H9 (cell line): Measurements from ENCODE around the gene DCPS. TPM values are rescaled to one million over a fixed set of nuclear protein-coding genes. Genes with fewer than 3 reads are reported as not detected.

Experiments used
- DNase-seq: peaks from one replicate; pipeline ENCODE4 v3.0.0-alpha.2; 2017
- H2AFZ ChIP-seq: one replicate; pipeline ENCODE4 v1.6.1; 2013; ENCODE audit warnings: mild to moderate bottlenecking, low read length, control low read depth, moderate library complexity
- H2AK5ac ChIP-seq: 2 replicates; pipeline ENCODE4 v1.6.1; 2013; ENCODE audit warnings: low read length, control low read depth, mixed read lengths; ENCODE audit not compliant: insufficient read length
- H2BK120ac ChIP-seq: one replicate; pipeline ENCODE4 v1.6.1; 2013; ENCODE audit warnings: low read depth, mild to moderate bottlenecking, low read length, control low read depth, inconsistent platforms; ENCODE audit not compliant: poor library complexity, severe bottlenecking
- H2BK12ac ChIP-seq: 2 replicates; pipeline ENCODE4 v1.6.1; 2013; ENCODE audit warnings: low read length, control low read depth, mixed read lengths, low read depth; ENCODE audit not compliant: insufficient read length
- H2BK15ac ChIP-seq: 2 replicates; pipeline ENCODE4 v1.6.1; 2013; ENCODE audit warnings: low read depth, low read length, control low read depth
- H2BK20ac ChIP-seq: one replicate; pipeline ENCODE4 v1.6.1; 2013; ENCODE audit warnings: low read depth, mild to moderate bottlenecking, low read length, control low read depth, inconsistent platforms; ENCODE audit not compliant: poor library complexity, severe bottlenecking
- H2BK5ac ChIP-seq: 2 replicates; pipeline ENCODE4 v1.6.1; 2013; ENCODE audit warnings: low read length, control low read depth, mixed read lengths; ENCODE audit not compliant: insufficient read length
- H3K14ac ChIP-seq: 2 replicates; pipeline ENCODE4 v1.6.1; 2013; ENCODE audit warnings: low read length, control low read depth; ENCODE audit not compliant: insufficient read depth
- H3K18ac ChIP-seq: 2 replicates; pipeline ENCODE4 v1.6.1; 2013; ENCODE audit warnings: low read depth, mild to moderate bottlenecking, mixed read lengths, low read length, control low read depth; ENCODE audit not compliant: insufficient read length
- H3K23ac ChIP-seq: 2 replicates; pipeline ENCODE4 v1.6.1; 2013; ENCODE audit warnings: low read length, control low read depth, mixed read lengths, low read depth; ENCODE audit not compliant: insufficient read length
- H3K23me2 ChIP-seq: 2 replicates; pipeline ENCODE4 v1.6.1; 2013; ENCODE audit warnings: low read depth, mild to moderate bottlenecking, mixed read lengths, low read length, control low read depth; ENCODE audit not compliant: insufficient read length, poor library complexity, severe bottlenecking
- H3K27ac ChIP-seq: 2 replicates; pipeline ENCODE4 v1.5.1; 2013; ENCODE audit warnings: low read length, control low read depth, mixed read lengths, low read depth; ENCODE audit not compliant: insufficient read length
- H3K27me3 ChIP-seq: 2 replicates; pipeline ENCODE4 v1.6.1; 2013; ENCODE audit warnings: low read length, control low read depth, inconsistent platforms; ENCODE audit not compliant: insufficient read depth
- H3K4ac ChIP-seq: 2 replicates; pipeline ENCODE4 v1.6.1; 2013; ENCODE audit warnings: low read depth, mild to moderate bottlenecking, control low read depth, inconsistent platforms, low read length, moderate library complexity
- H3K4me1 ChIP-seq: 2 replicates; pipeline ENCODE4 v1.6.1; 2013; ENCODE audit warnings: low read length, control low read depth, inconsistent platforms; ENCODE audit not compliant: insufficient read depth
- H3K4me2 ChIP-seq: 2 replicates; pipeline ENCODE4 v1.6.1; 2013; ENCODE audit warnings: low read length, control low read depth, mixed read lengths; ENCODE audit not compliant: insufficient read length, insufficient read depth
- H3K56ac ChIP-seq: 2 replicates; pipeline ENCODE4 v1.6.1; 2013; ENCODE audit warnings: low read depth, mild to moderate bottlenecking, mixed read lengths, low read length, control low read depth; ENCODE audit not compliant: insufficient read length
- H3K79me1 ChIP-seq: 2 replicates; pipeline ENCODE4 v1.6.1; 2013; ENCODE audit warnings: low read depth, mild to moderate bottlenecking, moderate library complexity, low read length, control low read depth, inconsistent platforms; ENCODE audit not compliant: insufficient read depth, poor library complexity, severe bottlenecking
- H3K79me2 ChIP-seq: 2 replicates; pipeline ENCODE4 v1.6.1; 2013; ENCODE audit warnings: low read length, control low read depth, inconsistent platforms; ENCODE audit not compliant: insufficient read depth
- H3K9ac ChIP-seq: 2 replicates; pipeline ENCODE4 v1.6.1; 2013; ENCODE audit warnings: low read length, control low read depth, mixed read lengths; ENCODE audit not compliant: insufficient read length; ENCODE audit errors: extremely low read depth
- H3K9me3 ChIP-seq: one replicate; pipeline ENCODE4 v1.6.1; 2013; ENCODE audit warnings: low read depth, low read length, inconsistent platforms; ENCODE audit not compliant: control insufficient read depth
- H3T11ph ChIP-seq: one replicate; pipeline ENCODE4 v1.6.1; 2013; ENCODE audit warnings: mild to moderate bottlenecking, low read length, control low read depth, inconsistent platforms
- H4K20me1 ChIP-seq: one replicate; pipeline ENCODE4 v1.6.1; 2013; ENCODE audit not compliant: control insufficient read depth, insufficient read length, insufficient read depth
- H4K5ac ChIP-seq: 2 replicates; pipeline ENCODE4 v1.6.1; 2013; ENCODE audit warnings: low read depth, mild to moderate bottlenecking, mixed read lengths, low read length, control low read depth; ENCODE audit not compliant: insufficient read length
- H4K8ac ChIP-seq: replicated peaks from 2 replicates; pipeline ENCODE4 v1.6.1; 2013; ENCODE audit warnings: low read length, control low read depth, mixed read lengths, low read depth; ENCODE audit not compliant: insufficient read length
- H4K91ac ChIP-seq: 2 replicates; pipeline ENCODE4 v1.6.1; 2013; ENCODE audit warnings: low read depth, mild to moderate bottlenecking, moderate library complexity, mixed read lengths, low read length, control low read depth; ENCODE audit not compliant: insufficient read length
- H3K27ac Mint-ChIP-seq, 3 experiments: 2 replicates in 2 of 3; 3 replicates in 1 of 3; pipeline ENCODE4 v1.8.0; 2020 to 2021; ENCODE audit warnings: mixed read lengths in 3 of 3, mild to moderate bottlenecking in 1 of 3, moderate library complexity in 1 of 3
- H3K27me3 Mint-ChIP-seq: 2 replicates; pipeline ENCODE4 v1.8.0; 2021; ENCODE audit warnings: low read depth, mild to moderate bottlenecking, moderate library complexity, mixed read lengths
- H3K36me3 Mint-ChIP-seq, 3 experiments: 2 replicates in 2 of 3; 3 replicates in 1 of 3; pipeline ENCODE4 v1.8.0; 2020 to 2021; ENCODE audit warnings: low read depth in 3 of 3, mixed read lengths in 3 of 3; ENCODE audit not compliant: insufficient read depth in 1 of 3
- H3K4me1 Mint-ChIP-seq, 2 experiments: 2 replicates each; pipeline ENCODE4 v1.8.0; 2020; ENCODE audit warnings: mixed read lengths in 2 of 2
- H3K4me3 Mint-ChIP-seq, 2 experiments: 2 replicates in 1 of 2; 3 replicates in 1 of 2; pipeline ENCODE4 v1.8.0; 2020 to 2021; ENCODE audit warnings: mild to moderate bottlenecking in 2 of 2, mixed read lengths in 2 of 2, moderate library complexity in 1 of 2
- H3K9me3 Mint-ChIP-seq, 2 experiments: 2 replicates in 1 of 2; 3 replicates in 1 of 2; pipeline ENCODE4 v1.8.0; 2020; ENCODE audit warnings: mild to moderate bottlenecking in 2 of 2, mixed read lengths in 2 of 2, moderate library complexity in 1 of 2
- WGBS: extraction: QIAGEN DNeasy Blood & Tissue Kit; methylation state at CpG from one replicate; pipeline ENCODE4 v1.1.7; 2013; ENCODE audit warnings: missing lambda C conversion rate, low lambda C conversion rate, mixed read lengths; ENCODE audit not compliant: insufficient read length; ENCODE audit errors: extremely low coverage; 5-methylcytosine and 5-hydroxymethylcytosine counted together
- total RNA-seq: library from RNA; stranded (reverse); gene quantifications from 2 replicates; pipeline ENCODE4 v1.2.1, GENCODE V29; 2021
- TF ChIP-seq, protein P1 (sequence below): fragments of 200-600 bp; sonication (generic); conservative IDR thresholded peaks from 3 replicates; pipeline ENCODE4 v1.8.0; 2021; ENCODE audit warnings: antibody characterized with exemption, mild to moderate bottlenecking

DCPS gene
- total RNA-seq, 1 experiment from 2014 or later: 27.7 TPM

DNA sequence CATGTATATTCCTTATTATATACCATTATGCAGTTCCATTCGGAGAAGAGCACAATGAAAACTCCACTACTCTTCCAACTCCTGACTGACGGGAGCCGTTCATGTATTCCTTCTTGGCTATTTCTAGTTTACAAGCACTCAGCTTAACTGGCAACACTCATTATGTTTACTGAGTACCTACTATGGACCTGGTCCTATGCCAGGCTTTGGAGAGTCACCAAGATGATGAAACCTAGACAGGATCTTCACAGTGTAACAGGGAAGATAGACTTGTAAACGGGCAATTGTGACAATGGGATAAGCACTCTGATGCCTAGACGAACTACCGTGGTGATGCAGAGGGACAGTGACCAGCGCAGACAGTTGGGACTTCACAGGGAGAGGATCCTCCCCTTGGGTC, 29.3 kb downstream of the DCPS start:
- DNase-seq: no peak
- no peaks in the 10 kb centered on the region for H3K27me3 ChIP-seq
- Mint-ChIP-seq H3K4me3 (no peak overlapping the region), H3K27me3 (no peaks in the 10 kb centered on the region), H3K4me1 (peaks cover 9 to 11% of the 10 kb centered on the region in 2 experiments), H3K9me3 (no peaks in the 10 kb centered on the region), H3K27ac (peak overlapping the region in 1 of 3 experiments; percentile 44; a peak in 2 of 7 replicates), H3K36me3 (peaks cover 12 to 36% (median 18%) of the 10 kb centered on the region in 3 experiments; a peak in 6 of 7 replicates)
- no peak overlapping the region for H3K9ac ChIP-seq
- no peak overlapping the region for H3K4ac ChIP-seq
- no peak overlapping the region for H3K56ac ChIP-seq
- no peak overlapping the region for H3K27ac ChIP-seq
- H3K4me2 ChIP-seq: no peak overlapping the region
- H3K79me2 ChIP-seq: no peaks in the 10 kb centered on the region
- no peak overlapping the region for H2BK20ac ChIP-seq
- no peak overlapping the region for H2AFZ ChIP-seq
- H3K9me3 ChIP-seq: no peaks in the 10 kb centered on the region
- no peak overlapping the region for H2BK5ac ChIP-seq
- H4K20me1 ChIP-seq: peaks cover 3% of the 10 kb centered on the region
- H3K18ac ChIP-seq: no peak overlapping the region
- H3K23me2 ChIP-seq: no peaks in the 10 kb centered on the region
- H3K23ac ChIP-seq: no peak overlapping the region
- H3K4me1 ChIP-seq: no peaks in the 10 kb centered on the region; the same call in 1 of the 2 replicates
- H3T11ph ChIP-seq: no peak overlapping the region
- TF ChIP-seq, protein P1, sequence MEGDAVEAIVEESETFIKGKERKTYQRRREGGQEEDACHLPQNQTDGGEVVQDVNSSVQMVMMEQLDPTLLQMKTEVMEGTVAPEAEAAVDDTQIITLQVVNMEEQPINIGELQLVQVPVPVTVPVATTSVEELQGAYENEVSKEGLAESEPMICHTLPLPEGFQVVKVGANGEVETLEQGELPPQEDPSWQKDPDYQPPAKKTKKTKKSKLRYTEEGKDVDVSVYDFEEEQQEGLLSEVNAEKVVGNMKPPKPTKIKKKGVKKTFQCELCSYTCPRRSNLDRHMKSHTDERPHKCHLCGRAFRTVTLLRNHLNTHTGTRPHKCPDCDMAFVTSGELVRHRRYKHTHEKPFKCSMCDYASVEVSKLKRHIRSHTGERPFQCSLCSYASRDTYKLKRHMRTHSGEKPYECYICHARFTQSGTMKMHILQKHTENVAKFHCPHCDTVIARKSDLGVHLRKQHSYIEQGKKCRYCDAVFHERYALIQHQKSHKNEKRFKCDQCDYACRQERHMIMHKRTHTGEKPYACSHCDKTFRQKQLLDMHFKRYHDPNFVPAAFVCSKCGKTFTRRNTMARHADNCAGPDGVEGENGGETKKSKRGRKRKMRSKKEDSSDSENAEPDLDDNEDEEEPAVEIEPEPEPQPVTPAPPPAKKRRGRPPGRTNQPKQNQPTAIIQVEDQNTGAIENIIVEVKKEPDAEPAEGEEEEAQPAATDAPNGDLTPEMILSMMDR: no peak
- no peak overlapping the region for H4K5ac ChIP-seq
- H2BK15ac ChIP-seq: no peak overlapping the region
- no peaks in the 10 kb centered on the region for H3K79me1 ChIP-seq
- H4K8ac ChIP-seq: no peak overlapping the region
- H4K91ac ChIP-seq: no peak overlapping the region
- H2BK120ac ChIP-seq: no peak overlapping the region
- no peak overlapping the region for H2AK5ac ChIP-seq
- no peak overlapping the region for H2BK12ac ChIP-seq
- WGBS: no CpG with 5 or more reads among the region's 7 CpGs
- no peak overlapping the region for H3K14ac ChIP-seq
